OCI-LY7 (cell line): ENCODE data around the gene IPO11.

Experiments
- CTCF ChIP-seq: fragments of 200-600 bp; sonication (generic); conservative IDR thresholded peaks from 2 replicates; pipeline ENCODE4 v1.5.1; 2014; ENCODE audit warnings: mild to moderate bottlenecking, antibody characterized with exemption, low read length, moderate library complexity, mixed read lengths
- EZH2phosphoT487 ChIP-seq: fragments of 200-600 bp; sonication (generic); IDR thresholded peaks from 2 replicates; pipeline ENCODE4 v1.6.1; 2018; ENCODE audit warnings: low read depth, borderline replicate concordance, mild to moderate bottlenecking, mixed run types, antibody characterized with exemption, low read length, moderate library complexity, mixed read lengths

- TF ChIP-seq CTCF (no peak), EZH2phosphoT487 (no peak)
These were observed 236.5 kb downstream of the IPO11 start for GRCh38 chr5:62649025-62649424.
